Neural progenitor cell (in vitro differentiated cells): ENCODE measurements around the gene WDR17. TPM values are rescaled to one million over a fixed set of nuclear protein-coding genes. Genes with fewer than 3 reads are reported as not detected.

Experiments
- DNase-seq: peaks from one replicate; pipeline ENCODE4 v3.0.0-alpha.2; 2016; ENCODE audit warnings: low spot score
- H2AFZ ChIP-seq: fragments of 200-600 bp; sonication (generic); replicated peaks from 2 replicates; pipeline ENCODE4 v1.6.1; 2016; ENCODE audit warnings: antibody characterized with exemption
- H3F3A ChIP-seq: fragments of 200-600 bp; sonication (generic); 2 replicates; pipeline ENCODE4 v1.6.1; 2016; ENCODE audit warnings: antibody characterized with exemption, low read depth
- H3K27ac ChIP-seq: fragments of 200-600 bp; sonication (generic); 2 replicates; pipeline ENCODE4 v1.5.1; 2016; ENCODE audit warnings: mild to moderate bottlenecking
- H3K27me3 ChIP-seq: fragments of 200-600 bp; sonication (generic); 2 replicates; pipeline ENCODE4 v1.6.1; 2016; ENCODE audit warnings: mild to moderate bottlenecking, moderate library complexity
- H3K36me3 ChIP-seq: fragments of 200-600 bp; sonication (generic); 2 replicates; pipeline ENCODE4 v1.5.1; 2016
- H3K4me1 ChIP-seq: fragments of 200-600 bp; sonication (generic); 2 replicates; pipeline ENCODE4 v1.6.1; 2016; ENCODE audit warnings: mixed run types
- H3K4me2 ChIP-seq: fragments of 200-600 bp; sonication (generic); 2 replicates; pipeline ENCODE4 v1.6.1; 2016
- H3K4me3 ChIP-seq: fragments of 200-600 bp; sonication (generic); 2 replicates; pipeline ENCODE4 v1.5.1; 2016
- H3K79me2 ChIP-seq: fragments of 200-600 bp; sonication (generic); 2 replicates; pipeline ENCODE4 v1.6.1; 2016; ENCODE audit warnings: low read depth
- H3K9ac ChIP-seq: fragments of 200-600 bp; sonication (generic); 2 replicates; pipeline ENCODE4 v1.6.1; 2016
- H3K9me3 ChIP-seq: fragments of 200-600 bp; sonication (generic); 2 replicates; pipeline ENCODE4 v1.5.1; 2016; ENCODE audit warnings: low read depth
- H4K20me1 ChIP-seq: fragments of 200-600 bp; sonication (generic); 2 replicates; pipeline ENCODE4 v1.6.1; 2016; ENCODE audit warnings: low read depth
- H3K27ac Mint-ChIP-seq: 3 replicates; pipeline ENCODE4 v1.8.0; 2021; ENCODE audit warnings: mixed read lengths
- H3K27me3 Mint-ChIP-seq: 2 replicates; pipeline ENCODE4 v1.8.0; 2022; ENCODE audit warnings: low read depth, mild to moderate bottlenecking, inconsistent platforms, moderate library complexity, mixed read lengths; ENCODE audit not compliant: insufficient read depth
- H3K36me3 Mint-ChIP-seq: 3 replicates; pipeline ENCODE4 v1.8.0; 2021; ENCODE audit warnings: mixed read lengths
- H3K4me1 Mint-ChIP-seq: 3 replicates; pipeline ENCODE4 v1.8.0; 2021; ENCODE audit warnings: mixed read lengths
- H3K4me3 Mint-ChIP-seq: 3 replicates; pipeline ENCODE4 v1.8.0; 2021; ENCODE audit warnings: mild to moderate bottlenecking, moderate library complexity, mixed read lengths
- H3K9me3 Mint-ChIP-seq: 3 replicates; pipeline ENCODE4 v1.8.0; 2020; ENCODE audit warnings: mixed read lengths
- EZH2 ChIP-seq: fragments of 200-600 bp; sonication (generic); IDR thresholded peaks from 2 replicates; pipeline ENCODE4 v1.6.1; 2017; ENCODE audit warnings: antibody characterized with exemption, mild to moderate bottlenecking, moderate library complexity
- EZH2phosphoT487 ChIP-seq: fragments of 200-600 bp; sonication (generic); IDR thresholded peaks from 2 replicates; pipeline ENCODE4 v1.6.1; 2017; ENCODE audit warnings: antibody characterized with exemption
- total RNA-seq: library from RNA; depleted of rRNA; stranded (reverse); fragments of >200 nt; gene quantifications from 2 replicates; pipeline ENCODE4 v1.2.3, GENCODE V29; 2015; ENCODE audit warnings: low replicate concordance
- TF ChIP-seq, protein P1 (sequence below): fragments of 200-600 bp; sonication (generic); IDR thresholded peaks from 2 replicates; pipeline ENCODE4 v1.5.1; 2017; ENCODE audit warnings: antibody characterized with exemption, mild to moderate bottlenecking

The WDR17 gene
- total RNA-seq, 1 donor from 2014 or later = 9.1 TPM

DNA sequence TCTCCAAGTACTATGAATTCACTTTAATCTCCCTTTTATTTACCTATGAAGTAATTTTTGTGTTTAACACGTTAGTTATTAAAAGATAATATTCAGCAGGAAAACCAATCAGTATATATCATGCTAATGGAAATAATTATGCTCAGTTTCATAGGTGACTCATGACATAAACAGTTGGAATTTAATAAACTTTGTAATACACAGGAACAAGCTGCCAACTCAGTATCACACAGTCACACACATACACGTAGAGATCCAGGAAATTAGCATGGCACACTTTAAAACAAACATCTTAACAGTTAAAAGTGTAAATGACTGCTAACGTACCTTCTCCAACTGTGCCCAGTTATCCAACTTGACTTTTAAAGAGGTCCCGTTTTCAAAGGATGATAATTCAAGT is 127.5 kb downstream of the WDR17 start:
- peaks cover 12% of the 10 kb centered on the region for H3K4me1 Mint-ChIP-seq
- H3K36me3 Mint-ChIP-seq = no peaks in the 10 kb centered on the region
- Histone ChIP-seq H4K20me1 (no peaks in the 10 kb centered on the region), H3K27ac (no peak overlapping the region), H2AFZ (no peak overlapping the region), H3K27me3 (no peaks in the 10 kb centered on the region), H3K9ac (no peak overlapping the region), H3K4me1 (no peaks in the 10 kb centered on the region), H3F3A (peaks cover 6% of the 10 kb centered on the region), H3K9me3 (no peaks in the 10 kb centered on the region), H3K4me3 (no peak overlapping the region), H3K36me3 (no peaks in the 10 kb centered on the region), H3K4me2 (no peak overlapping the region), H3K79me2 (no peaks in the 10 kb centered on the region)
- no peak overlapping the region for H3K4me3 Mint-ChIP-seq
- no peaks in the 10 kb centered on the region for H3K9me3 Mint-ChIP-seq
- TF ChIP-seq EZH2 (no peak), EZH2phosphoT487 (no peak)
- TF ChIP-seq, protein P1, sequence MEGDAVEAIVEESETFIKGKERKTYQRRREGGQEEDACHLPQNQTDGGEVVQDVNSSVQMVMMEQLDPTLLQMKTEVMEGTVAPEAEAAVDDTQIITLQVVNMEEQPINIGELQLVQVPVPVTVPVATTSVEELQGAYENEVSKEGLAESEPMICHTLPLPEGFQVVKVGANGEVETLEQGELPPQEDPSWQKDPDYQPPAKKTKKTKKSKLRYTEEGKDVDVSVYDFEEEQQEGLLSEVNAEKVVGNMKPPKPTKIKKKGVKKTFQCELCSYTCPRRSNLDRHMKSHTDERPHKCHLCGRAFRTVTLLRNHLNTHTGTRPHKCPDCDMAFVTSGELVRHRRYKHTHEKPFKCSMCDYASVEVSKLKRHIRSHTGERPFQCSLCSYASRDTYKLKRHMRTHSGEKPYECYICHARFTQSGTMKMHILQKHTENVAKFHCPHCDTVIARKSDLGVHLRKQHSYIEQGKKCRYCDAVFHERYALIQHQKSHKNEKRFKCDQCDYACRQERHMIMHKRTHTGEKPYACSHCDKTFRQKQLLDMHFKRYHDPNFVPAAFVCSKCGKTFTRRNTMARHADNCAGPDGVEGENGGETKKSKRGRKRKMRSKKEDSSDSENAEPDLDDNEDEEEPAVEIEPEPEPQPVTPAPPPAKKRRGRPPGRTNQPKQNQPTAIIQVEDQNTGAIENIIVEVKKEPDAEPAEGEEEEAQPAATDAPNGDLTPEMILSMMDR = no peak
- H3K27me3 Mint-ChIP-seq = no peaks in the 10 kb centered on the region
- DNase-seq = no peak
- H3K27ac Mint-ChIP-seq = no peak overlapping the region

DNA sequence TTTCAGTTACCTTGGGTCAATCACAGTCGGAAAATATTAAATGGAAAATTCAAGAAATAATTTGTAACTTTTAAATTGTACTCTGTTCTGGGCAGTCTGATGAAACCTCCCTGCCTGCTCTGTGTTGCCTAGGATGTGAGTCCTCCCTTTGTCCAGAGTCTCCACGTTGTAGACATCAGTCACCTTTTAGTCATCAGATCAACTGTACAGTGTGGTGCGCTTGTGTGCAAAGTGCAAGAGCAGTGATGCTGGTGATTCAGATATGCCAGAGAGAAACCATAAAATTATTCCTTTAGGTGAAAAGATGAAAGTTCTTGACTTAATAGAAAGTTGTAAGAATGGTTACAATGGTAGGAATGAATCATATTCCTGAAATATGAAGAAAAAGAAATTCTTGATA is 128.3 kb downstream of the WDR17 start:
- H3K9me3 ChIP-seq = no peaks in the 10 kb centered on the region
- no peak overlapping the region for H2AFZ ChIP-seq

DNA sequence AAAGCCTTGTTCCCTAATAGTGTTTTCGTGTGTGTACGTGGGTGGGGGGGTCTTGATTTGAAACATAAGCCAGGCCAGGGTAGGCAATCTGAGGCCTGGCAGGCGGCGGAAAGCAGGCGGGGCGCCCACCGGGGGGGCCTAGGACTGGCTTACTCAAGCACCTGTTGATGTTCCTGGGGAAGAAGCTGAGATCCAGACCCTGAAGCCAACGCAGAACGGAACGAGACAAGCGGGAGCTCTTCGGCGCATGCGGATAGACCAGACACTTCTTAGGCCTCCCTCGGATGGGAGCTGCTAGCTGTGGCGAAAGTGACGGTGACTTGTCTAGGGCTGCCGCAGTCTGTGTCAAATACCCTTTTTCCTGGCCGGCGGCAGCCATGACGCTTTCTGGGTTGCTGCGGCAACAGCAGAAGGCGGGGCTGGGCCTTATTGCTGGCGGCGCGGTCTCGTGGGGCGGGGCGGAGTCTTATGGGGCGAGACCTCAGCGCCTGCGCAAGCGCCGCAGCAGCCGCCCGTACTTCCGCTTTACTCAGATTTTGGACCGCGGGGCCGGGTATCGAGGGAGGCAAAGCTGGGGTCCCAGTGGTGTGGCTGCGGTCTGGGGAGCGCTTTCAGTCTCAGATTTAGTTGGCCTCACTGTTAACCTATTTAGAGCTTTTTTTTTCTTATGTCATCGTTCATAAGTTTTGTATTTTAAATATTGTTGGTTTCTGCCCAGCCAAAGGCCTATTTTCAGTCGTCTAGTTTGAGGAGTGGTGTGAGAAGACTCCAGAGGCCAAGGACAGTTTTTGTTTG is 129.7 kb downstream of the WDR17 start, which contains the start of gene SPATA4:
Gene SPATA4 (minus strand): TSS at position 402 of the 795 bp plus-strand sequence. CDS start 23 bp downstream, at position 379.
- H3K4me2 ChIP-seq = peak within 1 kb of the TSS; percentile 74
- no peak within 1 kb of the TSS for H3K27ac ChIP-seq
- no peak for TF ChIP-seq EZH2
- TF ChIP-seq, protein P1 = no peak
- TF ChIP-seq EZH2phosphoT487 = no peak

More for the DNA sequence above, 128.3 kb downstream of the WDR17 start:
- Mint-ChIP-seq H3K27ac (no peak overlapping the region), H3K4me3 (no peak overlapping the region), H3K4me1 (peaks cover 16% of the 10 kb centered on the region), H3K9me3 (no peaks in the 10 kb centered on the region), H3K27me3 (no peaks in the 10 kb centered on the region), H3K36me3 (no peaks in the 10 kb centered on the region)
- no peak overlapping the region for H3K4me3 ChIP-seq
- H3K79me2 ChIP-seq = no peaks in the 10 kb centered on the region
- H3K9ac ChIP-seq = no peak overlapping the region
- H3K4me1 ChIP-seq = no peaks in the 10 kb centered on the region
- H3K36me3 ChIP-seq = no peaks in the 10 kb centered on the region
- no peak overlapping the region for H3K27ac ChIP-seq
- H3F3A ChIP-seq = peaks cover 6% of the 10 kb centered on the region
- no peak for DNase-seq
- H3K4me2 ChIP-seq = no peak overlapping the region
- H4K20me1 ChIP-seq = no peaks in the 10 kb centered on the region
- TF ChIP-seq, protein P1 = no peak
- TF ChIP-seq EZH2phosphoT487 = no peak
- no peak for TF ChIP-seq EZH2
- H3K27me3 ChIP-seq = no peaks in the 10 kb centered on the region

More for the DNA sequence above, 129.7 kb downstream of the WDR17 start, which contains the start of gene SPATA4:
- H4K20me1 ChIP-seq = no peaks in the 10 kb centered on the region
- H3F3A ChIP-seq = peaks cover 6% of the 10 kb centered on the region
- H3K4me3 Mint-ChIP-seq = peak within 1 kb of the TSS; percentile 90
- no peaks in the 10 kb centered on the region for H3K9me3 Mint-ChIP-seq
- H3K9ac ChIP-seq = no peak within 1 kb of the TSS
- H3K27me3 Mint-ChIP-seq = no peaks in the 10 kb centered on the region
- no peaks in the 10 kb centered on the region for H3K27me3 ChIP-seq
- peak; percentile 97 for DNase-seq
- H2AFZ ChIP-seq = peak within 1 kb of the TSS; percentile 93
- peak within 1 kb of the TSS; percentile 51 for H3K4me3 ChIP-seq
- H3K9me3 ChIP-seq = no peaks in the 10 kb centered on the region
- H3K27ac Mint-ChIP-seq = peak within 1 kb of the TSS; percentile 72
- no peaks in the 10 kb centered on the region for H3K36me3 Mint-ChIP-seq
- H3K4me1 ChIP-seq = no peaks in the 10 kb centered on the region
- no peaks in the 10 kb centered on the region for H3K79me2 ChIP-seq
- no peaks in the 10 kb centered on the region for H3K36me3 ChIP-seq
- peaks cover 12% of the 10 kb centered on the region for H3K4me1 Mint-ChIP-seq
